Stimulated activated CD4-positive, alpha-beta T cell treated with anti-CD3 and anti-CD28 coated beads, Interleukin-4, amount 100 ng/mL, for 4 hours (primary cell): ENCODE measurements around the gene APBA1.

Source experiments
- DNase-seq, 2 experiments: peaks; one replicate each; pipeline ENCODE4 v3.0.0-alpha.2; 2020

The APBA1 gene

DNA sequence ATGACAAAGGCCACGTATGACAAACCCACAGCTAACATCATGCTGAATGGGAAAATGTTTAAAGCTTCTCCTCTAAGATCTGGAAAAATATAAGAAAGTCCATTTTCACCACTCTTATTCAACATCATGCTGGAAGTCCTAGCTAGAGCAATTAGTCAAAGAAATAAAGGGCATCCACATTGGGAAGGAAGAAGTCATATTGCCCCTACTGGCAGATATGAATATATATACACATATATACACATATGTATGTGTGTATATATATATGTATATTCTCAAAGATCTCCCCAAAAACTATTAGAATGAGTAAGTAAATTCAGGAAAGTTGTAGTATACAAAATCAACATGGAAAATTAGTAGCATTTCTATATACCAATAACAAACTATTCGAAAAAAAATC, 17.1 kb downstream of the APBA1 start:
- DNase-seq, result no peak

DNA sequence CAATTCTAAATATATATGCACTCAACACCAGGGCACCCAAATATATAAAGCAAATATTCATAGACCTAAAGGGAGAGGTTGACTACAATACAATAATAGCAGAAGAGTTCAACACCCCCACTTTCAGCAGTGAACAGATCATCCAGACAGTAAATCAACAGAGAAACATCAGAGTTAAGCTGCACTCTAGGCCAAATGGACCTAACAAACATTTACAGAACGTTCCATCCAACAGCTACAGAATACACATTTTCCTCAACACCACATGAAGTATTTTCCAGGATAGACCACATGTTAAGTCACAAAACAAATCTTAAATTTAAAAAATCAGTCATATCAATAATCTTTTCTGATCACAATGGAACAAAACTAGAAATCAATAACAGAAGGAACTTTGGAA, 18.9 kb downstream of the APBA1 start:
- DNase-seq, result no peak

DNA sequence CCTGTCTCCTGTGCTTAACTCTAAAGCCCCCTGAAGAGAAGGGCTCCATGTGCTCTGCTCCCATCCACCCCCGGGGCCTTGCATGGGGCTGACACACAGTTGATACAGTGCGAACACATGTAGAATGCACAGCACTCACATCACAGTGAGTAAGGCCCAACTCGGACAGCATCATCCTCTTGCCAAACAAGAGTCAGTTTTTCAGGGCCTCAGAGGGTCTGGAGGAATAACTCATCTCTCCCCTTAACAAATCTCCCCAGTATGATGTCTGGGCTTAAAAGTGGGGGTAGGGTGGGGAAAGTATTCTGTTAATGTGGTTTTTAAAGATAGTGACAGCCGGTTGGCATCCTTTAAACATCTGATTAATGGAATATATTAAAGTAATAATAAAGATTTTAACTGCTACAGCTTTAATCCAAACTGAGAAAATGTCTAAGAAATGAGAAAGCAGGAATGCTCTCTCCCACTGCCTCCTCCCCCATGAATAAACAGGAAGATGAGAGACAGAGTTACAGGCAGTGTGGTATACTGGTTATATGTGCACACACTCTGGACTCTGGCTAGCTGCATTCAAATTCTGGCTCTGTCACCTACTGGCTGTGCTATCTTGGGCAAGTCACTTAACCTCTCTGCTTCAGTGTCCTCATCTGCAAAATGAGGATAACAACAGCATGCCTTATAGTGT, 22.5 kb downstream of the APBA1 start:
- no peak for DNase-seq

DNA sequence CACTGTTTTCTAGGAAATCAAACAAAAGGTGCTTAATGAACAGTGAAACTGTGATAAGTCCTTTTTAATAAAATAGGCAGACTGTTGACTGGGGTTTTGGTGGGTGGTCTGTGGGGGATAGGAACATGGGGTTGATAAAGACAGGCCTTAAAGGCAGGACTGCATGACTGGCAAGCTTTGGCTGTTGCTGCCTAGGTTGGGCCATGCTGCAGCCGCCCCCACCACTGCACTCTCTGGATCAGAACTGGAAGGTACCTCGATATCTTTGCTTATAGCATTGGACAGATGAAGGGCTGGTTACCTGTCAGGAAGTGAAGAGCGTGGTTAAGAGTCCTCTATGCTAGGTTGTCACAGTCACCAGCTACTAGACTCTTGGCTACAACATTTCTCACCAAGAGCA, 24.4 kb downstream of the APBA1 start:
- DNase-seq, result no peak

DNA sequence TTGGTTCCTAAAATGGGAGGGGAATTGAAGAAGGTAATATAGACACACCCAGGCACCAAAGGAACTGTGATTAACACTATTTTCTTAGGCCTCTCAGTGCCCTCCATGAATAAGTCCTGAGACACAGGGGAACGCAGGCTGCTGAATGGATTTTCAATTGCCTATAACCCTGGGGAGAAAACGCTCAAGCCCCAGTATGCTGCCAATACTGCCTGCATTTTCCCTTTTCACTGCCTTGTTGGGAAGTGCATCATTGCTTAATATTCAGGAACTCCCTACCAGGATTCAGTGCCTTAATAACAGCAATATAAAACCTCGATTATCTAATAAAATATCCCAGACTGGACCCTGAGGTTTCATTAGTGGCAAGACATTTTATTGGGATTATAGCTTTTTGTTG, 25.4 kb downstream of the APBA1 start:
- DNase-seq, result no peak

DNA sequence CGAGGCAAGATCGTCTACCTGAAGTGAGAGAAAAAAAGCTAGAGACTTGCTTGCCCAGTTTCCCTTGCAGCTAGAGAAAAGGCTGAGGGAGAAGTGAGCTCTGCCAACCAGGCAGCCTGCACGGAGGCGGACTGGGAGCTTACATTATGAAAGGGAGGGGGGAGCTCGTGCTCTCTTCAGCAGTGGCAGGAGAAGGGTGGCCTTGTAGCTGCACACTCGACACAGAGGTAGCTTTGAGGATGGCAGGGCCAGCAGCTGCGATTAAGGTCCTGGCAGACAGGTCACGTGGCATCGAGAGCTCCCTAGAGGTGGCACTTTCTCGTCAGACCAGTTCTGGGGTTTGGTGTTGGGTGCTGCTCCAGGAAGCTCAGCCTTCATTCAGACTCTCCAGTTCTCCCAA, 26.7 kb downstream of the APBA1 start:
- no peak for DNase-seq

DNA sequence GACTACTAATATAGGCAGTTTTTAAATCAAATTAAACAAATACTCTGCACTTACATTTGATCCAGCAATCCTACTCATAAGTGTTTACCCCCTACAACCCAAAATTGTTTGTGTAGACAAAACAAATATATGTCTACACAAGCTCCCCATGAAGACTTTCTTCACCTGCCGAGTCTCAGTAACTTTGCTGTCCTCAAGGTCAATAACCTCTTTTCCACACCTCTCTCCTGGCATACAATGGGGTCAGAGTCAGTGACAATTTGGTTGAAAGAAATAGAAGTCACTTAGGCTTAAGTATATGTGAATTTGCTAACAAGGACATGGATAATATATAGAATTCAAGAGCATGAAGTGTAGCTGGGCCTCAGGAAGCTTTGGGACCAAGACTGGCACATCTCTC, 29.1 kb downstream of the APBA1 start:
- DNase-seq, result no peak

DNA sequence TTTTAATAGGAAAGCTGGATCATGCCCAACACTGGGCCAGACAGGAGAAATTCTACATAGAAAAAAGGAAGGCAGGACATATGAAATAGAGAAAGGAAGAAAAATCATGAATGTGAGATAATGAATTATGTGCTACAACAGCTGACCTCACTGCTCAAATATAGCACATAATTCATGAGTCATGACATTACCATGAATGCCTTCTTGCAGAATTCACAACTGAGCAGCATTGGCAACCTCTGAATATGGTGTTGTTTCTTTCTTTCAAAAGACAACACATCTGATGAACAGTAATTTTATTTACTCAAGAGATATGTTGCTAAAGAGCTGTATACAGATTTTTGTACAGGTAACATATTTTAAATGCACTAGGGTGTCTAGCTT, 34.4 kb downstream of the APBA1 start:
- no peak for DNase-seq

DNA sequence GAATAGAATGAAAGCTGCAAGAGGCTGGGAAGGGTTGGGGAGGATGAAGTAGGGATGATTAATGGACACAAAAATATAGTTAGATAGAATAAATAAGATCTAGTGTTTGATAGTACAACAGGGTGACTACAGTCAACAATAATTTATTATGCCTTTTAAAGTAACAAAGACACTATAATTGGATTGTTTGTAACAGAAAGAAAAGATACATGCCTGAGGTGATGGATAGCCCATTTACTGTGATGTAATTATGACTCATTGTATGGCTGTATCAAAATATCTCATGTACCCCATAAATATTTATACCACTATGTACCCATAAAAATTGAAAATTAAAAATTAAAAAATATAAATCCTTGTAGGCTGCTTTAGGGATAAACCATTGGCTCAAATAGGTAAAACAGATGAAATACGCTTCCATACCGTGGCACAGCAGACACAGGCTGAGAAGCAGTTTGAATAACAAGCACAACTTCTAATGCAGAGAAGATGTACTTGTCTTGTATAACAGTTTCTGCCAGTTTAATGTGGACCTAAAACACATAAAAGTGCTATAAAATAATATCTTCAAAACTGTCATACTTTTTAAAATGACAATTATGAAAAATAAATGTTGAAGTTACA, 34.9 kb downstream of the APBA1 start:
- DNase-seq, result no peak

DNA sequence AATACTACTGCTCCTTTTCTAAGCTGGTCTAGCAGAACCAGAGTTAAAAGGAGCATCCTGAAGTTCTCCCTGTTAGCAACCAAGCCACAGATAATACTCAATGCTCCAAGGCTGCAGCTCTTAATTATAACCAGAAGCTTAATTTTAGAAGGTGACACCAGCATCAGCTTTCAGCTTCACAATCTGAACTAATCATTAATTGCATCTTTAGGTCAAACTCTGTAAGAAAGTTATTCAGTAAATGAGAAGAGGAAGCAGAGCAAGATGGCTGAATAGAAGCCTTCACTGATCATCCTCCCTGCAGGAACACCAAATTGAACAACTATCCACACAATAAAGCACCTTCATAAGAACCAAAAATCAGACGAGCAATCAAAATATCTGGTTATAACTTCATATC, 38.5 kb downstream of the APBA1 start:
- DNase-seq, result no peak

DNA sequence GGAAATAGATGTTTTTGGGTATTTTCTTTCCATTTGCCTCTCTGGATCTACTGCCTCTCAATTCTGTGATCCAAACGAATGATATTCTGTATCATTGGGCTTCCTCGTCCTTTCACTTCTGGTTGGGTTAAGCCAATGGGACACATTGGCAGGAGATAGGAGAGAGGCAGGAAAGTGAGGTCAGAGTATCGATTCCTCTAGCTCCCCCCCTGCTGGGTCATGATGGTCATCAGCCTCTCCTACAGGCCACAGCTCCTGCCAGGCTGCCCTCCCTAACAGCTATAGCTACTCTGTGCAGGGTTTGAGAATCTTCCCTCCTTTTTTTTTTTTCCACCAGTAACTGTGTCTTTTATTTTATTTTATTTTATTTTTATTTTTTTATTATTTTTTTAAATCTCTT, 39.4 kb downstream of the APBA1 start:
- no peak for DNase-seq

DNA sequence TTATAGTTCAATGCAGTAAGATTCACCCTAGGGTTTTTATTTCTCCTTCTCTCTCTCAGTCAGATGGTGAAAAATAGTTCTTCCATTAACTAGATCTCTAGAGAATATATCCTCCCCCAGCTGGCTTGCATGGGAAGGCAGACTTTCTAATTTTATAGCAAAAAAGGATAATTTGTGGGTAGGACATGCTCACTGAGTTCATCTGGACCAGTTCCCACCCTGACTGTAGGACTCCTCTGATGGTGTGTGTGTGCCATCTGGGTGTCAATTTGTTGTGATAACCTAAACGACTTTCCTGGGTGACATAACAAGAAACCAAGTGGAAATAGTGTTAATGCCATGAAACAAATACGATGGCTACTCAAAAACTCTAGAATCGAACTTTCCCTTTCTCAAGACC, 44.9 kb downstream of the APBA1 start:
- no peak for DNase-seq

DNA sequence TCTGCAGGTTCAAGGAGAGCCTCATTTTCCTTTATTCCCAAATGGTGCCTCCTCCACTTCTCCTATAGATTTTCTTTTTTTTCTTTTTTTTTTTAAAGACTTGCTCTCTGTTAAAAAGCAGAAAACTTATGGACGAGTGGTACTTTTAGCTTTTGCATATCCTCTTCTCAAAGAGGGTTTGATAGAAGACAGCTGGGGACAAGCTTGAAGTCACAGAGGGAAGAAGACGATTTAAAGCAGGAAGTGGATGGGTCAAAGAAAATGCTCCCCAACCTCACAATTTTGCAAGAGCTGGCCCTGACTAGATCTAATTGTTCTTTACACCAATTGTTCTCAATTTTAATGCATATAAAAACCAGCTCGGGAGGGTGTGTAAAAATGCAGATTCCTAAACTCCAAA, 48.9 kb downstream of the APBA1 start:
- DNase-seq, result no peak

DNA sequence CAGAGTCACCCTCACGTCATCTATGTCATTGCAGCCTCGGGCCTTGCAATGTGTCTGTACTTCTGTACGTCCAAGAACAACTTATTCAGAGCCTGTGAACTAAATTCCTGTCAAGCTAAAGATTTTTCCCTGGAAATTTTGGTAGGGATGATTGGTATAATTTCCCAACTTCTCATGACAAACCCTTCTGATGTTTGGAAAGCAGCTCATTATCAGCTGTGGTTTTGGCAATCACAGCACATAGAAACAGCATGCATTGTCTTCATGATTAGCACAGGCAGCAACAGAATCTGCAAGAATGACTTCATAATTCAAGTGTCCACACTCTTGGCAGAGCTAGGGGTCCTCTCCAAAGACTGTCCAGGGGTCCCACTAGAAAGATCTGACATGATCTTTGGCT, 49.5 kb downstream of the APBA1 start:
- DNase-seq, result no peak

DNA sequence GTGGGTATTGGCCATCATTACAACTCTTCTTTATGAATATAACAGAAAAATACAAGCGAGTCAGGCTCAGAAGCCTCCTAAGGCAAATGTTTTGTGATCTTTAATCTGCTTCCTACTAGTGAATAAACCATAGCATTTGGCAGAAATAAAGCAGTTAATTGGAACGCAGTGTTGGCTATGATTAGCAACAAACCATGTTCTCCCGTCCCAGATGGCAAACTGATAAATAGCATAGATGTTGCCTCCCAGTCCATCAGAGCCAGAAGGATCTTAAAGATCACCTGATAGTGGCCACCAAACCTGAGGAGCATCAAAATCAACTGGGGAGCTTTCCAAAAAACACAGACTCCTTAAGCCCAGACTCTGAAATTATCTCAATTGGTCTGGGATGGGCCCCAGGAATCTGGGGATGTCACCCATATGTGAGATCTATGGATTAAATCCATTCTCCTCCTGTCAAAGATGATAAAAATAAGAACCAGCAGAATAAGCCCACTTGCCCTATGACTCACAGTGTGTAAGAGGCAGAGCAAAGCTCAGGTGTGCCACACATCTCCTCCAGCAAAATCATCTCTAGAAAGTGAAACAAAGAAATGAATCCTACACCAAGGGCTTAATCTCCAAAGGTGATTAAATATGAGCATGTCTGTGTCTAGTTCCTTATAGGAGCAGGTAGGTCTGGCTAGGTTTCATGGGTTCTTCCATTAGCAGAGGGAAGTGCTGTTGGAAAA, 50.3 kb downstream of the APBA1 start:
- DNase-seq, result no peak

DNA sequence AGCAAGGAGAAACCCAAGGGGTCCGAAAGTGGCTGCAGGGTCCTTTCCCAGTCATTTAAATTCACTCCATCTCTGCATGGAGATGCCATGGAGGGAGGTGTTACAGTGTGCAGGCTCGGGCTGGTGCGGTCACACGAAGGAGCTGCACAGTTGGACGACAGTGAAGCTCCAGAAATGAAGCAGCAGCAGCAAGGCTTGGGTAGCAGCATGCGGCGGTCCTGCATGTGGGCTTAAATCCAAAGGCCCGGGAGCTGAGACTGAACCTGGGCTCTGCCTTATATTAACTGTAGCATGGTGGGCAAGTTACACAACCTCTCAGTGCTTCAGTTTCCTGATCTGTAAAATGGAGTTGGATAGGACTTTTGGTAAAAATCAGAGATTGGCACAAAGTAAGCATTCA, 51.4 kb downstream of the APBA1 start:
- no peak for DNase-seq

DNA sequence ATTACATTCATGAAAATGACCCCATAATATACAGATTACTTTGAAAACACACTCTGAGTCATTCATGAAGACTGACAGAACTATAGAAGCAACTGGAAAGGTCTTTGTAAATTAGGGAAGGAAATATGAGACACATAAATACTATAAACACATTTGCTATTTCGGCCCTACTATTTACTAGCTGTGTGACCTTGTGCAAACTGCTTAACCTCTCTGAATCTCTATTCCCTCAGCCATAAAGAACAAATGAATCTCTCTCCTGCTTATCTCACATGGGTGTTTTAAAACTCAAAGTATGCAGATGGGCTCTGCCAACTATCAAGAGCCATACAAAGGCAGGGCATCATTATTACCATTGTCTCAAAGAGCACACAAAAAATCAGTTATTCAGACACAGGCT, 52.9 kb downstream of the APBA1 start:
- DNase-seq, result no peak

DNA sequence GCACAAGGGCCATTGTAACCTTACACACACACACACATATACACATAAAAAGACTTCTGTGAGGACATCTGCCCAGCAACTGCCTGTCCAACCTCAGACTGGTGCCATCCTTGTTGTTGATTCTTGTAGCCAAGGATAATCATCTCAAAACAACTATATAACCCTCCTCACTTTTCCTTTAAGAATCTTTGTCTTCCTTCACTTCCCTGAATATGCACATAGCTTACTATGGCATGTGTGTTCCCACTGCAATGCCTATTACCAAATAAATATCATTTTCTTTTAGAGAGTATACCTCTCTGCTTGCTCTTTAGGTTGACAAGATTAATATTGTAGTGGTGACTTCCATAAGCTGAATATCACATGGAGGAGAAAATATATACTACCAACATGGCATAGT, 55.2 kb downstream of the APBA1 start:
- no peak for DNase-seq

DNA sequence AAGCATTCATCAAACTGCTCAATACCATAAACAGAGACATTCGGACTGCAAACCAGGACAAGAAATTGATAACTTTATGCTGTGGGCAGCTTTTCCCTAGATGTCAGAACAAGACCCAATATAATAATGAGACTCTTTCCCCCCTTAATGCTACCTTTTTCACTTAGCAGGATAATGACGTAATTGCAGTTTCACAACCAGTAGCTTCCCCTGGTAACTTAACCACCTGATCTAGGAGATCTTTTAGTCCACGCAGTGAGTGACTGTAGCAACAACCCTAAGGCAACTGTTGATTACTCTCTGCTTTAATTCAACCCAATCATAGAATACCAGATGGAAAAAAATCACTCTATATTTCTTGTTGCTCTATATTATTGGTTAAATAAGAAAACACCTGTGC, 56.3 kb downstream of the APBA1 start:
- DNase-seq, result no peak

DNA sequence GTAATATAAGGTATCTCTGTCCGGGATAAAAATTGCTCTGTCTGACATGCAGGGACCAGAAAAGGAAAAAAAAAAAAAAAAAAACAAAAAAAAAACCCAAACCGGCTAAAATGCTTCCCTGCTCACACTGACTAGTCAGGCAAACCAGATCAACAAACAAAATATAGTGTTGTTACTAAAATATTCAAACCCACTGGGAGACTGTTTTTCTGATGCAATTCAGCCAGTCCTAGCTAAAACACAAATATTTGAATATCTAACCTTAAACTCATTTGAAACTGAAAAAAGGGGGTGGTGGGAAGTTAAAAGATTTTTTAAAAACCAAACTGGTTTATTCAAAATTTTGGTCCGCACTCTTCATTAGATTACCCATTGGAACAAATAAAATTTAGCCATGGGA, 61.0 kb downstream of the APBA1 start:
- no peak for DNase-seq

DNA sequence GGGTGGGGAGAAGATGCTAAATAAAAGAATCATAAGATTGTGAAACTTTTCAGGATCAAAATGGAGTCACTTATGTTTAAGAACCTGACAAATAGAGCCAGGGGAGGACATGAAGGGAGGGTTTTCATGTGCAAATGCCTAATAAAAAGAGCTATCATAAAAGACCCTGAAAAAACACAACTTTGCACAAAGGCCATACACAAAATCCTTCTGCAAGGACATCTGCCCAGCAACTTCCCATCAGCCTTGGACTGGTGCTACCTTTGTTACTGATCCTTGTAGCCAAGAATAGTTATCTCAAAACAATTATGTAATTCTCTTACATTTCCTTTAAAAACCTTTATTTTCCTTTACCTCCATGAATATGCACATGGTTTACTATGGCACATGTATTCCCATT, 63.0 kb downstream of the APBA1 start:
- DNase-seq, result no peak

DNA sequence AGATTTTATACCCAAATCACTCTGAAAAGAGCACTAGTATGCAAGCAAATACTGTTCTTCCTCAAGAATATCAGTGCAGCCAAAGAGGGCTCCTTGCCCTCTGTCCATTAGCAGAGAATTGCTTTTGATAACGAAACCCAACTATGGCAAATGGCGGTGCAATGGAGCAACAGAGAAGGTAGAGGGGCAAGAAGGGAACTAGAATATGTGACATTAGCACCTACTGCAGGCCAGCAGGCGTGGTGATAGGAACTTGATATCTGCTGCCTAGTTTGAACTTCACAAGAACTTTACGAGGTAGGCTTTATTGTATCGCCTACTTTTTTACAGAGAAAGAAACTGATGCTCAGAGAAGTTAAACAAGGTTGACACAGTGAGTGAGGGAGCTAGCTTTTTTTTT, 66.1 kb downstream of the APBA1 start:
- DNase-seq, result no peak

DNA sequence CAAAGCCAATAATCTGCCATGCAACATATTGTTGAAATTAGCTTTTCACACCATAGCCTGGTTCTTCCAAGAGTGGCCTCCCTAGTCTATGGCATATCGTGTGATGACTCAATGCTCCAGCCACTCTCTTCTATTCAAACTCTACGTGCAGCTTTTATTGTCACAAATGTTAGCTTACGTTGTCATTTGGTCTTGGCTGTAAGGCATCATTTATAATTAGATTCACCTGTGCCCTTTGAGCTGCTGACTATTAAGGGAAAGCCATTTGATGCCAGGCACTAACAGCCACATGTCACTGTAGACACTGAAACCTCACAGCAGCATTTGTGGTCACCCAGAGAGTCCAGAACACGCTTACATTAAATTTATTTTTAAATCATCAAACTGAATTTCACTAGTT, 66.8 kb downstream of the APBA1 start:
- DNase-seq, result no peak

DNA sequence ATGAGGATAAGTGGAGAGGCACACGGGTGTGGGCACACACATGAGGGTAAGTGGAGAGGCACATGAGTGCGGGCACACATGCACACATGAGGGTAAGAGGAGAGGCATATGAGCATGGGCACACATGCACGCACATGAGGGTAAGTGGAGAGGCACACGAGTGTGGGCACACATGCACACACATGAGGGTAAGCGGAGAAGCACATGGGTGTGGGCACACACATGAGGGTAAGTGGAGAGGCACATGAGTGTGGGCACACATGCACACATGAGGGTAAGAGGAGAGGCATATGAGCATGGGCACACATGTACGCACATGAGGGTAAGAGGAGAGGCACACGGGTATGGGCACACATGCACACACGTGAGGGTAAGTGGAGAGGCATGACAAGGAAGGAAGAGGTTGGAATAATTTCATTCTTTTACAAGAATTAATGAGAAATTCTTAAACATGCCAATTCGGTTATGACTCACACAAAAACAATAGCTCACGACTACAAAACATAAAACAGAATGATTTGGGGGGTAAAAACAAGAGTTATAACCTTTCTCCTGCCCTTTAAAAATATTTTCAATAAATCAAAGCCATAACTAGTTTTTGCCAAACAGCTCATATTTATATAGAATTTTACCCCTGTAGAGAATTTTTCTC, 67.5 kb downstream of the APBA1 start:
- no peak for DNase-seq
